IMR-90 (cell line): Measurements from ENCODE around the gene OR52E6.

ENCODE experiments used
- CTCF ChIP-seq: conservative IDR thresholded peaks from 2 replicates; pipeline ENCODE4 v1.5.1; 2012; ENCODE audit warnings: mild to moderate bottlenecking, low read depth, low read length, improper control_type of control experiment
- ELK1 ChIP-seq: fragments of 150-350 bp; IDR thresholded peaks from 2 replicates; pipeline ENCODE4 v1.6.1; 2016; ENCODE audit warnings: low read depth, mild to moderate bottlenecking, low read length, moderate library complexity, borderline replicate concordance
- FOS ChIP-seq: fragments of 150-350 bp; IDR thresholded peaks from 2 replicates; pipeline ENCODE4 v1.6.1; 2016; ENCODE audit warnings: low read depth, low read length
- POLR2A ChIP-seq: IDR thresholded peaks from 2 replicates; pipeline ENCODE4 v1.6.1; 2012; ENCODE audit warnings: mild to moderate bottlenecking, low read depth, low read length
- RCOR1 ChIP-seq: IDR thresholded peaks from 2 replicates; pipeline ENCODE4 v1.6.1; 2012; ENCODE audit warnings: mild to moderate bottlenecking, low read length, improper control_type of control experiment; ENCODE audit not compliant: insufficient replicate concordance

- TF ChIP-seq FOS (no peak), POLR2A (no peak), CTCF (no peak), ELK1 (no peak), RCOR1 (no peak)
Measured at GRCh38 chr11:5851002-5851401, 9.3 kb upstream of the OR52E6 start.
